Measurements from ENCODE around the gene ENOX2.
"Not testable (repeated sequence)": the region's sequence is repeated elsewhere in the genome, so short reads cannot be mapped to it uniquely, and the experiment has no call there.

ENOX2 gene

DNA sequence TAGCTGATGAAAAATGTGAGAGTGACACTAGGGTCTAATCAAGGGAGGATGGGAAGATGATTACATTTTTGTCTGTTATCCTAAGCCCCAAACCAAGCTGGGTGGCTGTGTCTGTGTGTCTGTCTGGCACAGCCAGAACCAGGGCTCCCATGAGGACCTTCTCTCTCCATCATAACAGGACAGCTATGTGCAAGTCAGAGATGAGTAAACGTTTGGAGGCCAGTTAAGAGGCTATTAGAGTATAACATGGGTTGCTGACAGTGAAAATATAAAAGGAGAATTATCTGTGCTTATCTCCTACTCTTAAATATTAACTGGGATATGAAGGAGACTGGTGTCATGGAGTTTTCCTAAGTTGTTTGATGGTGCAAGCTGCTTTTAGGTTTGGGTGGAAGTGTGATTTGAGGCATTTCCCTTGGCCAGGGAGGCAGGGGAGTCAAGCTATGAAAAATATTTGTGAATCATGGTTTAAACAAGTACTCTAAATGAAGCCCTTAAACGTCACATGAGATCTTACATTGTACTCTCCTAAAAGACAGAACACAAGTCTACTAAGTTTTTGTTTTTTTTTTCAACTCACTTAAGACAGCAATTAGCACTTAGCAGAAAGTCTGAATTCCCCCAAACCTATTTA, 156.2 kb downstream of the ENOX2 start:
- no peak for DNase-seq

DNA sequence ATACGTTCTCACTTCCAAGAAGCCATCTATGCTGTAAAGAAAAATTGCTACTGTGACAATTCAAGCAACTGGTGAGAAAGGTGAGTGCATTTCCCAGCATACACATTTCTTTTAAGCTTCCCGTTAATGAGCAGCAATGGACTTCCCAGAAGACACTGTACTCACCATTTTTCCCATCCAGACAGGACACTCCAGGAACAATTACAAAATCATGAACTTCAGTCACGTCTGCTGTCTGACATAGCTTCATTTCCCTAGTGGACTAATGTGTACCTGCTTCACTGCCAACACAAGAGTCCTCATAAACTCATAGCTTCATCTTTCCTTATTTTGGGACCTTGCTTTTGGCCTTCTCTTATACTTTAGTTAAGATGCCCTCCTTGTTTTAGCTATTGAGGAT, 156.9 kb downstream of the ENOX2 start:
- DNase-seq, result no peak

DNA sequence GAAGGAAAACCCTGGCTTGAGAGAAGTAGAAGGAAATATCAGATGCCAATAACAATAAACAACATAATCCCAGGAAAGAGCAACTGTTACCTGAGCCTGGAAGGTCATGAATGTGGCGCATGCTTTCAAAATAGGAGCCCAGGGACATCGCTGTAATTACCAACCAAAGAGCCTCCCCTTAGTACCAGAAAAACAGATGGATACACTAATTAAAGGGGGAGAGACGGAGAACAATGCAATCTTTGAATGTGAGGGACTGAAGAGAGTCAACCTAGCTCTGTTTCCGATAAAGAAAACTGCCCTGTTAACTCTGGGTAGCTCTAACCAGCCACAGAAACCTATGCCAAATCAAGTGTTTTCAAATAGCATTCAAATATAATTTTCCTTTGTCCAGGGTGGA, 161.4 kb downstream of the ENOX2 start:
- DNase-seq, result no peak

DNA sequence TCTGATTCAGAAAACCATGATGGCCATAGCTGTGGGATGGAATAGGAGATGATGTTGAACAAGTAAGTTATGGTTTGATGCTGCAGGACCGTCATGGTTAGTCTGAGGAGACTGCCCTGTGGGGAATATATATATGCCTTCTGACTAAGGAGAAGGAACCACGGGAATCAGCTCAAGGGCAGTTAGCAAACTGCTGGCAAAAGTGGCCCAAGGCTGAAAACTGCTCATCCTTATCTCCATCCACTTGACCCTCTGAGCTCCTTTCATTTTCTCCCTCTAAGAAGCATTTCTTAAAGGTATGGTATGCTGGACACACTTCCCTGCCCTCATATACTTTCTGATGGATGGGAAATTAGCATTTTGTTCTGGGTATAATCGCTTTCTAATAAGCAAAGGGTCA, 161.9 kb downstream of the ENOX2 start:
- no peak for DNase-seq

DNA sequence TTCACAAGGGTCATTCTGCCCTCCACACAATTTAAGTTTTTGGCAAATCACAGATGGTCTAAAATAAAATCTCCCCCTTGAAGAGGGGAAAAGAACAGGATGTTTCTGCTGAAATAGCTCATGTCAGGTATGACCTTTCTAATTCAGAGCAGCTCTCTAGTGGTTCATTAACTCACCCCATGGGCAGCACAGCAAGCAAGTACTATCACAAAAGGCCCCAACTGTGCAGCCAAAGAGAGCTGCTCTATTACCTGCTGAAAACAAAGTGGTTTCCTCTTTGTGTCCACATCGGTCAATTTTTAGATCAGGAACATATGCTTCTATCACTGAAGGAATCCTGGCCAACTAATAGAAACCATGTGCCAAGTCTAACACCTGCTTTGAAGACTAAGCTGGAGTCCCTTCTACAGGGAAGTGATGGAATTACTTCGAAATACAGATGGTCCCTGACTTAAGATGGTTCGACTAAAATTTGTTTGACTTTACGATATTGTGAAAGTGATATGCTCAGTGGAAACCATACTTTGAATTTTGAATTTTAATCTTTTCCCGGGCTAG, 164.3 kb downstream of the ENOX2 start:
- no peak for DNase-seq

DNA sequence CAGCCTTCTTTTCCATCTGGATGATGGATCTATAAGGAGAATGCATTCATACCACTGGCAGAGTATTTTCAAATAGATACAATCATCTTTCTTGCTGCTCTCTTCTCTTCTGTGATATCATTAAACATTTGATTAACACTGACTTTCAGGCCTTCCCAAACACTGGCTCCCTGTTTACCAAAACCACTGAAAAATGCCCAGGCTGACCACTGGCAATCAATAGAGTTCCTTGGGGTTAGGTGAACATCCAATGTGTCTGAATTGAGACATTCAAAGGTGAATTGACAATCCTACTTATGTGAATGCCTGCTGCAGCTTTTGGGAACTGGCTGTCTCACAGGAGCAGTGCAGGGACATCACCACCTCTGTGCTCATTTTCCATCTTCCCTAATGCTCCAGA, 168.3 kb downstream of the ENOX2 start:
- DNase-seq, result no peak

DNA sequence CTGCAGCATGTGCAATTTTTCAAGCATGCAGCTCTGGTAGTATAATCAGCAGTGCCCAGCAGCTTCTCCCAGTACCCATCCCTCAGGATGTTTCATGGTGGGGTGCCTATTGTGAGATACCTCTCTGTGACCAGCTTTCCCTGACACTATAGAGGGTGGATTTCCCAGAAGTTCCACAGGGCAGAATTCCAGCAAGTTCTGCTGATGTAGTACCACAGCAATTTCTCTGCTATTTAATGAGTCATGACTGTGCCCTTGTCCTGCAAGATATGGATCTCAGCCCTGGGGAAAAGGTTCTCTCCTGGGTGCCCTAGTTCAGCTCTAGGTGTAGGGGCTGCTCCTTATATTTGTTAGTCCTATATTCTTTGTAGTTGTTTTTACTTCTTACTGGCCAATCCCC, 174.8 kb downstream of the ENOX2 start:
- DNase-seq, result no peak

DNA sequence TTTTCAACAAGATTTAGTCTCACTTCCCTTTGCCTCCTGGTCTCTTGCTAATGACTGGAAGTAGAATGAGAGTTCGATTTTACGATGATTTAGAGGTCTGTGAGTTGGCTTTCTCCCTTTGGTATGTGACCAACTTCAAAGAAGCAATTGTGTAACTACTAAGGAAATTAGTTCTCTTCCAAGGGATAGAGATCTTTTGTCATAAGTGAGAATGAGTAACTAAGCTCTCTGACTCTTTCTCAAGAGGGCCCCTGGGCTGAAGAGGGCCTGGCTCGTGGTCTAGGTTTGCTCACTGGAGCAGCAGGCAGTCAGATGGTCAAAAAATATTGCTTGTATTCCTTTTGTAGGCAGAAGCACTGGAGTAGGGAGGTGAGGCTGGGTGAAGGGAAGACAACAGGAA, 176.3 kb downstream of the ENOX2 start:
- no peak for DNase-seq

DNA sequence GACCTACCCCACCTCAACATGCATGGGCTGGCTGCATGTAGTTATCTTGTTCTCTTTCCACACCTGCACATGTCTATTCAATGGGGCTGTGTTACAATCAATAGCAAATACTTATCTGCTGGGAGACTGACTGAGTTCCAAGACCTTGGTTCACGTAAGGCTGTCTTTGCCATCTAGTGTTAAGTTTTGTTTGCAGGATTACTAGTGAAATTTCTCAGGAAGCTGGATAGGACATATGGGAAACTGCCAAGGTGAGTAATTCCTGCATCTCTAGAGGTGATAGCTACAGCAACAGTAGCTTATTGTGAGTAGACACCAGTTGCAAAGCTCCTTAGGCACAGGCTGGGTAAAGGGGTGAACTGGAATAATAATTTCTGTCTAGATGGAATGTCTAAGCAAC, 177.5 kb downstream of the ENOX2 start:
- no peak for DNase-seq

DNA sequence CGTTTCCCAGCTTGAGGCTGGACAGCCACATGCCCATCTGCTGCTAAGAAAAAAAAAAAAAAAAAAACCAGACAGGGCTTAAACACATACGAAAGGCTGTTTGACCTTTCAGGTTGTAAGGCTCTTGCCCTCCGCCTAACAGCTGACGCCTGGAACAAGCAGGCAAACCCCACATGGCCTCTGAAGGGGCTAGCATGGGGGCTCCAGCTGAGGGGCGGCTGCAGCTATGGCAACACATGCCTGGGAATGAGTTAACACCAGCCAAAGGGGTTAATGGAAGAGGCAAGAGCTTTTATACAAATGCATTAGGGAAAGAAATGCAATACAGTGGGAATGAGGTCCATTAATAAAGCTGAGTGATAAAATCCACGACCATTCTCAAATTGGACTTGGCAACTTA, 183.6 kb downstream of the ENOX2 start:
- no peak for DNase-seq

DNA sequence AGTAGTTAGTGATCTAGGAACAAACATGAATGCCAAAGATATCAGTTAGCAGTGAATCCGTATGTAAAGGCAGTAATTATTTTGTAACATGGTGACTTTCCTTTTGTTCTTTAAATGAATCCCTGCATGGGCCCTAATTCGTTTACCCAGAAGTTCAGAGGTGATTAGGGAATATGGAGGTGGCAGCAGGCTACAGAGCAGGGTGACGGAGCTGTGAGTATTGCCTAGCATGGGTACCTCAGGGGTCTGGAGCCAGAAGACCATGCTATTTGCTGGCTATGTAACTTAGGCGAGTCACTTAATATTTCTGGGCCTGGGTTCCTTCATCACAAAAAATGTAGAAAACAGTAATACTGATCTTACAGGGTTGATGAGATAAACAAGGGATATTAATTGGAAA, 184.9 kb downstream of the ENOX2 start:
- no peak for DNase-seq

DNA sequence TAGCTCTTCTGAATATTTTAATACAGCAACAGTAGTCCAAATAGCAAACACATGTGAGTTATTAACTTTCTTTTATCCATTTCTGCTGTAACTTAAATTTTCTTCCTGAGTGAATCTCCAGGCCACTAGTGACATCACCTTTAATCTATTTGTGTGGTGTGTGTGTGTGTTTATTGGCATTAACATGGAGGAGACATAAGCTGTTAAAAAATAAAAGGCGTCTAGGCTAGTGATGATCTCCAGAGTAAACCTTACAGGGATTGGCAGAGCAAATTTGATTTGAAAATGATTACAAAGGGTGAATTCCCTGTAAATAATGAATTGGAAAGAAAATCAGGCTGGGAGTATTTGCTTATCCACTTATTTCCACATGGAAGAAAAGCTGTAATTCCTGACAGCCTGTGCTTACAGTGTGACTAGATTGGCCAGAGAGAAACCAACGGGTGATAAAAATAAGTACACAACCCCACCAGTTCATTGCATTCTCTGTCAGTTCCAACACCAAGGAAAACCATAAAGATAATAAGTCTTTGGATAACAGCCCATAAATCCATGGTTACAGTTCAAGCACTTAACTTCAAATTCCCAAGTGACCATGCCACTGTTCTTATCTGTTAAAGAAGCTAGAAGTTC, 186.1 kb downstream of the ENOX2 start:
- DNase-seq, result no peak

DNA sequence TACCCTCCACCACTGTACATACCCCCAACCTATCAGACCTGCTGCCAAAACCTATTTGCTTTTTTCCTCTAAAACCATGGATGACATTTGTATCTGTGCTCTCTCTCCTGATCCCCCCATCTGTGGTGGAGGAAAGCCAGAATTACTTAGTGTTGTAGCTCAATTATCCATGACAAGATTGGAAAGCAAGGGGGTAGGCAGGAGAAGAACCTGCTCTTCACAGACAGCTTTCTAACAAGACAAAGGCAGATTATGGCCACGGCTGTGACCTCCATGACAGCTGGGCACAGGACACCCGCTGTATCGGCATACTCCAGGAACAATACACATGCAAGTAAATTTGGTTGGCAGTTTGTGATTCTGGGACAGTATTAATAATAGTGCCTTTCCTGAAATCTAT, 186.7 kb downstream of the ENOX2 start:
- no peak for DNase-seq

DNA sequence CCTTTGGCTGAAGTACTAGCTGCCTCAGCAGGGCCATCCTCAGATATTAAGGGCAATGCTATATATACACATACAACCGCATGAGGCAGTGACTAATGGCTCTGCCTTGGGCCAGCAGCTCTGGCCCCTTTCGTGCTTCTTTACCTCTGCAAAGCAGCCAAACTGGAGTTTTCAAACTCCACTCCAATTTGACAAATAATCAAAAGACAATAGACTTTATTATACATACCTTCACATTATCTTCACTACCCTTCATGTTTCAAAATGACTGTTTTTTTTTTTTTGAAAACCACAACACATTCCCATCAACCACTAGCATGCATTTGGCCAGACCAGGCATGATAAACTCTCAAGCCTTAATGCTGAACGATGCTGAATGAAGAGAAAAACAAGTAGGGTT, 187.7 kb downstream of the ENOX2 start:
- DNase-seq, result no peak

DNA sequence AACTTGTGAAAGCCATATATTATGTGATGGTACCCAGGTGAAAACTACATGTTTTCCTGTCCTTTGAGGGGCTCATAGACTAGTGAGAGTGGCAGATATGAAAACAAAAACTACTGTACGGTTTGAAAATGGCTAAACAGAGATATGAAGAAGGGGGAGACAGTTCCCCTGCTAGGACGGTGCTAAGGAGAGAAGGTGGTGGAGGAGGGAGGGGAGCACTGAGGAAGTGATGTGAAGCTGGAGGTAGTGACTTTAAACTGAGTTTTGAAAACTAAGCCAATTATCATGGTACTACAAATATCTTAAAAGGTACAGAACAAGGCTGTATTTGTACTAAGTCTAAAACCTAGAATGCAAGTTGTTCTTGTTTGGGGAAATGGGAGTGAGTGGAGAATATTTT, 188.3 kb downstream of the ENOX2 start:
- no peak for DNase-seq

DNA sequence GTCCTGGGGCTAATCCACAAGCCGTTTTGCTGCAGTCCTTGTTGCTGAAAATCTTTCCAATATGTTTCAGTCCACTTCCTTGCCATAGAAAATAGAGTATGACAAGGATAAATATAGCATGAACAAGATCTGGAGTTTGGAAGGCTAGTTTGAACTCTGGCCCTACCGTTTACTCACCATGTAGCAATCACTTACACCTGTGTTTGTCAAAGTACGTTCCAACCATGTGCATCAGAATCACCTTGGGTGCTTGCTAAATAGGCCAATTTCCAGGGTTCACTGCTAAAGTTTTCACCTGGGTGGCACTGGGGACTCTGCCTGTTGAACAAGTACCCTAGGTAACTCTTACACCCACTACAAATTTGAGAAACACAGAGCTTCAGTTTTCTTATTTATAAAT, 188.9 kb downstream of the ENOX2 start:
- DNase-seq, result no peak

DNA sequence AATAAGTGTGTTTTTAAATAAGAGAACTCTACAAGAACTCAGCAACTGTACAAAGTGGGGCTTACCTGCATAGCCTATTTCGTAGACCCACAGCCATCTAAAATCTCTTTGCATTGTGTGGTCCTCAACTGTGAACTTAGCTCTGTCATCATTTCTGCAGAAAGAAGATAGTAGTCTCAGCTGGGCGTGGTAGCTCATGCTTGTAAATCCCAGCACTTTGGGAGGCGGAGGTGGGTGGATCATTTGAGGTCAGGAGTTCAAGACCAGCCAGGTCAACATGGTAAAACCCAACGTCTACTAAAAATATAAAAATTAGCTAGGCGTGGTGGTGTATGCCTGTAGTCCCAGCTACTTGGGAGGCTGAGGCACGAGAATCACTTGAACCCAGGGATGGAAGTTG, 193.8 kb downstream of the ENOX2 start:
- DNase-seq, result not testable (repeated sequence)

DNA sequence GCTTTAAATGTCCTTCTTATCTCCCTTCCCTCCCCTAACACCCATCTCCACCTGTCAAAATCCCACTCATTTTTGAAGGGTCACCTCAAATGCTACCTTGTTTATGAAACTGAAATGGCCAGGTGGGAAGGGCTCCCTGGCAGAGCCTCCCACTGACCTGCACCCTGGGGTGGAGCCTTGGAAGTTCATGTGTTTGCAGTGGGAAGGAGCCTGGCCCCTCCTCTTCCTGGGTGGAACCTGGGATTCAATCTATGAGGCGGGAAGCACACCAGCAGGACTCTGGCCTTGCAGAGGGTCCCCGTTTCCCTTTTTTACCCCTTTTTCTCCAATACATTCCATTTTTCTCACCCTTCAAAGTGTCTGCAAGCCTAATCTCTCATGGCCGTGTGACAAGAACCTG, 197.4 kb downstream of the ENOX2 start:
- no peak for DNase-seq

DNA sequence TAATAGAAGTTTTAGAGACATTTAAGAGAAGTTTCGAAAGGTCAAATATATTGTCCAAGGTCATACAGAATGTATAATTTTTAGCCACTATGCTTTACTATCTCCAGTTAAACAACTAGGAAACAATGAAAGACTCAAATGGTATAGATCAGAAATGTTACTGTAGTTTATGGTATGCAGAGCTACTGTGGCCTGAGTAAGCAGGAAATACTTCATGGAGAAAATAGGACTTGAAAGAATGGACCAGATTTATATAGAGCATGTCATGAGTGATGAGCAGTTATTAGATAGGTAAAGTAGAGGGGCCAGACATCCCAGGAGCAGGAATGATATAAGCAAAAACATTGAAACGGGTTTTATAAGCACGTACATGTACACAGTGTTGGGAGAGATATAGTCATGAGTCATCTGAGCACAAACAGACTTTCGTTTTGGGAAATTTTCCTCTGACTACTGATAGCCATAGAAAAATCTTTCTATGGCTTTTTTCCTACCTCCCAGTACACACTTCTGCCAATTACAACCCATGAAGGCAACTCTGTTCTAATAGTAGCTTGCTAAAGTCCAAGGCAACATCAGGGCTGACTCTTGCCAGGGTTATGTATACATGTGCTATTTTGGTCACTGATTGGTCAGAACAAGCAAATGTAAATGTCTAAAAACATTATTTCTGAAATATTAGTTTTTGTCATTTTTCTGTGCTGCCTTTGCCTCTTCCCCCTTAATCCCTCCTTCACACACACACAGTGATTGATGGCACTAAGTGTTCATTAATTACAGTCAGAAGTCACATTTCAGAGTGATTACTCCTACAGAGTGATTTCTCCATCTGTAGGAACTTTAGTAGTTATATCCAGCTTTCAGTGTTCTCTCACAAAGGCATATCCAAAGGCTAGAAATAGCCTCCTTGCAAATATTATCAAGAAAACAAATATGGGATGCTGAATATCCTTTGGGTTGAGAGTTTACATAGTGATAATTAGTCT, 198.7 kb downstream of the ENOX2 start:
- no peak for DNase-seq

DNA sequence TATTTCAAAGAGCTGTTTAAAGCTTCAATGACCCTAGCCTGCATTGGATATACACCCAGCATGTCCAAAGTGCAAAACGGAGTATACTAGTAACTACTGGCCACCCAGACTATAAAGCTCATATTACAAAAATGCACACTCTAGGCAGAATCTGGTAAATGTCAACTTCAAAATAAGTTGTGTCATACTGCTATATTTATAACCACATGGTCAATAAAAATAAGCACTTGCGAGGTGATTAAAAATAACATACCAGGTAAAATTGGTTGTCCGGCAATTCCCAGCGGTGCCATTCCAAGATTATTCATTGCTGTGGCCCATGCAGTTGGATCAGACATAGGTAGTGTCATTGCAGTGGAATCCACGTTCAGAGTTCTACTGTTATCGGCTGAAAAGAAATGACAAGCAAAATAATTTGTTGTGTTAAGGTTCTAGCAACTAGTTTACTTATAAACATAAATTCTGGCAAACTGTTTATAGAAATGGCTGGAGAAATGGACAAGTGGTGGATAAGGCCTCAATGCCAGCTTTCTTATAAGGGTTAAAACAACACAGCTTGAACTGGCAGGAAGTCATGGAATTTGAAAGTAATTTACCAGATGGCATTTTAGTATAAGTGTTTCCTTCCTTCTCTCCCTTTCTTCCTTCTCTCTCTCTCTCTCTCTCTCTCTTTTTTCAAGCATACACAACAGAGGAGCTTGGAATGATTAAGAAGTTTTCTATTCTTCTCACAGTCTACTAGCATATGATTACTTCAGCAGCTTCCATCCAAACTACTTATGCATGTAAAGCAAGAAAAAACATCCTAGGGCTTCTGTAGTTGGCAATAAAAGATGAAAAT, 199.9 kb downstream of the ENOX2 start:
- DNase-seq, result no peak

DNA sequence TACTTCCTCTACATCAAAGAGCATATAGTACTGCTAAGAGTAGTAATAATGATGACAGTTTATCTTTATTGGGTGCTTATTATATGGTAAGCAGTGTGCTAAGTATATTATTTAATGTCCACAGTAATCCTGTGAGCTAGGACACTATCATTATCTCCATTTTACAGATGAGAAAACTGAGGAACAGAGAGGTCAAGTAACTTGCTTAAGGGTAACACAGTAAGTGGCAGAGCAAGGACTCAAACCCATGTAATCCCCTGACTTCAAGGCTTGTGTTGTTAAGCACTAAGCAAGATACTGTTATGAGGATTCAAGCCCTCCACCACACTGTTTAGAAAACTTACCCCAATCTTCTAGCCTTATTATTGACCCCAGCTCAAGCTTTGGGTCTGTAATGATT, 202.4 kb downstream of the ENOX2 start:
- DNase-seq, result no peak

DNA sequence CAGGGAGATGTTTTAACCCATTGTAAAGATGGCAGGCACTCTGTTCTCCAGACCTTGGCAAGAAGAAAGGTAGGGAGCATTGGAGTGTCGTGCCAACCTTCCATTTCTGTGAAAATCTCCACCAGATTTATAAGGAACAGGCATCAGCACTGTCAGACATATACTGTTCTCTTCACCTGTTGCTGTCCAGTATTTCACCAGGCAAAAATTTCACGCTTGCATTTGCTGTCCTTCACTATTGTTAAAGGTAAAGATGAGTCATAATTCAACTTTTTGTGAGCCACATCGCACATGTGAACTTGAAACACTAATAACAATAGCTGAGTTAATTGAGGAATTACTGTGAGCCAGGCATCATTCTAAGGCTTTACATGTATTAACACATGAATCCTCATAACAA, 203.4 kb downstream of the ENOX2 start:
- no peak for DNase-seq

DNA sequence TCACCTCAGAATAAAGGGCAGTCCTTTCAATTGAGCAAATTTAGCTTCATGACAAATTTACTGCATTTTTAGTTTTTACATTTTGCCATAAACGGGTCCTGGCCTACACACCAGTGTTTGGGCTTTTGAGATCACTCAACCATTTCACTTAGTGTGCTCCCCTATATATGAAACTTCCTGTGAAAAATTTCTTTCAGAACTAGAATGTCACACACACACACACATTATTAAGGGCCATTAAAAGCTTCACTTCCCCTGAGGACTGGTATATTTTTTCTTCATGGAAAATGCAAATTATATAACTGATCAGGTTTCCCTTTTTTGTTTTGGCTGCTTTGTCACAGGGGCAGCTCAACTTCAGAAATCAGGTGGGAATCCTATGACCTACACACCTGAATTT, 206.5 kb downstream of the ENOX2 start:
- DNase-seq, result no peak
